Stimulated activated CD8-positive, alpha-beta memory T cell treated with anti-CD3 and anti-CD28 coated beads, Interleukin-7, amount 100 ng/mL, for 1 hour (primary cell): ENCODE data around the gene UPK2.

Experiments used
- DNase-seq, 2 donors: peaks; one replicate each; pipeline ENCODE4 v3.0.0-alpha.2; 2020; ENCODE audit warnings: low read depth in 2 of 2

The UPK2 gene

GRCh38 chr11:118917481-118918127, 38.5 kb upstream of the UPK2 start:
- DNase-seq: no peak

GRCh38 chr11:118918128-118918685, 37.9 kb upstream of the UPK2 start:
- no peak for DNase-seq

GRCh38 chr11:118918686-118919280, 37.3 kb upstream of the UPK2 start:
- no peak for DNase-seq

GRCh38 chr11:118921121-118921928, 34.8 kb upstream of the UPK2 start:
- DNase-seq: no peak

- no peak for DNase-seq
Observed at GRCh38 chr11:118921929-118922744, 34.0 kb upstream of the UPK2 start.

GRCh38 chr11:118922745-118923627, 33.1 kb upstream of the UPK2 start:
- no peak for DNase-seq

- no peak for DNase-seq
Observed at GRCh38 chr11:118923721-118924587, 32.1 kb upstream of the UPK2 start.

GRCh38 chr11:118924591-118925585, 31.2 kb upstream of the UPK2 start:
- no peak for DNase-seq

- DNase-seq: no peak
Observed at GRCh38 chr11:118927554-118928100, 28.5 kb upstream of the UPK2 start.

- peak; percentile 84 to 89 for DNase-seq
Observed at GRCh38 chr11:118928101-118928869, 27.8 kb upstream of the UPK2 start.

- no peak for DNase-seq
Observed at GRCh38 chr11:118928870-118929500, 27.1 kb upstream of the UPK2 start.

- DNase-seq: peak; percentile 49 to 50
Observed at GRCh38 chr11:118929501-118930093, 26.5 kb upstream of the UPK2 start.

- DNase-seq: peak; percentile 62 to 85
Observed at GRCh38 chr11:118930094-118930712, 25.9 kb upstream of the UPK2 start.

GRCh38 chr11:118931571-118931970, 24.5 kb upstream of the UPK2 start:
- DNase-seq: no peak

GRCh38 chr11:118933486-118933885, 22.6 kb upstream of the UPK2 start:
- no peak for DNase-seq

GRCh38 chr11:118935376-118935775, 20.7 kb upstream of the UPK2 start:
- DNase-seq: no peak
